GM18499 (cell line): ENCODE results near the gene ZNF583.

Experiments
- ATAC-seq: cut with Tn5 transposase; IDR thresholded peaks from one replicate; pipeline ENCODE4 v1.9.1; 2021; ENCODE audit warnings: moderate number of reproducible peaks; ENCODE audit not compliant: insufficient read depth, unreplicated experiment

ZNF583 gene

DNA sequence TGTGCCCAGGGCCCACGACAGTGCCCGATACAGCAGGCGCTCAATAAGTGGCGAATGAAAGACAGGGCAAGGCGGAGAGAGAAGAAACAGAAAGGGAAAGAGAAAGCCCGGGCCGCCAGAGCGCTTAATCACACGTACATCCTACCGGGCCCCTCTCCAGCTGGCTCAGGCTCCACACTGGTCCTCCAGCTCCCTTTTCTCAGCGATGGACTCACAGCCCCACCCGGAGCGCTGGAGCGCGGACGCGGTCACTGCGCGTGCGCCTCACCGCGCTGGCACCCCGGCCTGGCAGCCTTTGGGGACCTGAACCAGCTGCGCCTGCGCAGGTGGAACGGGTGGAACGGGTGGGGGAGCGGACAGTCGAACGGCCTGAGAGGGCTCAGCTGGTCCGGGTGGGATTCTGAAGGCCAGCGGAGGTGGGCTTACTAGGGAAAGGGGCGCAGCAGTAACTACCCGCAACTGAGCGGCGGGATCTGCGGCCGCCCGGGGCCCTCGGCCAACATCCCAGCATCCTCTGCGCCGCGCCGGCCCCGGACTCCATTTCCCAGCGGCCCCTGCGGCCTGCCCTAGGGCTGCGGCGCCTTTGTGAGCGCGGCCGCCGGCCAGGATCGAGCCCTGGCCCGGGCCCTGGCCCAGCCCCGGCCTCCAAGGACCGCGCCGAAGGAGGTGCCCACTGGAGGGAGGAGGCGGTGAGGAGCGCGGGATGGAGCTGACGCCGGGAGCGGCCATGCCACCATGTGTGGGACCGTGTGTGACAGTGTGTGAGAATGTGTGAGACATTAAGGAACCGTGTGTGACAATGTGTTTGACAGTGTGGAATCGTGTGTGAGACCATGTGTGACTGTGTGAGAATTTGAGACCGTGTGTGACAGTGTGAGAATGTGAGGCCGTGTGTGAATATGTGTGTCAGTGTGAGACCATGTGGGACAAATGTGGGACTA lies at the start of gene ZNF583:
Gene ZNF583 (plus strand): TSS at position 569 of the 941 bp plus-strand sequence. CDS start 2,783 bp downstream, outside the sequence.
- peak; percentile 47 for ATAC-seq

DNA sequence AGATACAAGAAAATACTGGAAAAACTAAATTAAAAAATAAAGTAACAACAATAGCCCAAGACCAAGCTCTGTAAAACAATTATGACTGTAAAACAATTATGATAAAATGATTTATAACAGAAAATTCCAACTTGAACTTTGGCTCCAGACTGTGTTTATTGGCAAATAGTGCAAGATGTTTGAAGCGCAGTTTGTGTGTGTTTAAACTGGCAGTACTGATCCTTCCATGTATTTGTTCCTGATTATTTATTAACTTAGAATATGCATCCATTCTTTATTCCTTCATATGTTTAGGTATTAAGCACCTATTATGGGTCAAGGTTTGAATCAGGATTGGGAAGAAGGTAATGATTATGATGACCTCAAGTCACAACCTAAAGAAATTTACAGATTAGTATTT lies 48.6 kb upstream of the ZNF583 start:
- ATAC-seq: no peak

DNA sequence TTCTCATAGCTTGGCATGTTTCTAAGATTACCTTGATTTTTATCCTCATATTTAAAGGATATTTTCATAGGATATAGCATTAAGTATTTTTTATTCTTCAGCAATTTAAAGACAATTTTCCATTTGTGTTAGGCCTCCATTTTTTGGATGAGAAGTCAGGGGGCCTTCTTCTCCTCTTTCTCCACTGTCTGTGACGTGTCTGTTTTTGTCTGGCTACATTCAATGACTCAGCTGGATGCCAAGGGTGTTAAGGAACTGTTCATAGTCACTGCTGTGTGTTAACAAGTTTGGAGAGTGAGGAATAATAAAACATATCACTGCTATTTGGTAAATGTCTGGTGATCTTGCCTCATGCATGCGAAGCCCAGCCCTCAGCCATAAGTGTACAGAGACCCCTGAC lies 47.2 kb upstream of the ZNF583 start:
- no peak for ATAC-seq

DNA sequence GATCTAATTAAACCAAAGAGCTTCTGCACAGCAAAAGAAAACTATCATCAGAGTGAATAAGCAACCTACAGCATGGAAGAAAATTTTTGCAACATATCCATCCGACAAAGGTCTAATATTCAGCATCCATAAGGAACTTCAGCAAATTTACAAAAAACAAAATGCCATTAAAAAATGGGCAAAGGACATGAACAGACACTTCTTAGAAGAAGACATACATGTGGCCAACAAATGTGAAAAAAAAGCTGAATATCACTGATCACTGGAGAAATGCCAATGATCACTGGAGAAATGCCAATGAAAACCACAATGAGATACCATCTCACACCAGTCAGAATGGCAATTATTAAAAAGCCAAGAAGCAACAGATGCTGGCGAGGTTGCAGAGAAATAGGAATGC lies 43.3 kb upstream of the ZNF583 start:
- ATAC-seq: no peak

DNA sequence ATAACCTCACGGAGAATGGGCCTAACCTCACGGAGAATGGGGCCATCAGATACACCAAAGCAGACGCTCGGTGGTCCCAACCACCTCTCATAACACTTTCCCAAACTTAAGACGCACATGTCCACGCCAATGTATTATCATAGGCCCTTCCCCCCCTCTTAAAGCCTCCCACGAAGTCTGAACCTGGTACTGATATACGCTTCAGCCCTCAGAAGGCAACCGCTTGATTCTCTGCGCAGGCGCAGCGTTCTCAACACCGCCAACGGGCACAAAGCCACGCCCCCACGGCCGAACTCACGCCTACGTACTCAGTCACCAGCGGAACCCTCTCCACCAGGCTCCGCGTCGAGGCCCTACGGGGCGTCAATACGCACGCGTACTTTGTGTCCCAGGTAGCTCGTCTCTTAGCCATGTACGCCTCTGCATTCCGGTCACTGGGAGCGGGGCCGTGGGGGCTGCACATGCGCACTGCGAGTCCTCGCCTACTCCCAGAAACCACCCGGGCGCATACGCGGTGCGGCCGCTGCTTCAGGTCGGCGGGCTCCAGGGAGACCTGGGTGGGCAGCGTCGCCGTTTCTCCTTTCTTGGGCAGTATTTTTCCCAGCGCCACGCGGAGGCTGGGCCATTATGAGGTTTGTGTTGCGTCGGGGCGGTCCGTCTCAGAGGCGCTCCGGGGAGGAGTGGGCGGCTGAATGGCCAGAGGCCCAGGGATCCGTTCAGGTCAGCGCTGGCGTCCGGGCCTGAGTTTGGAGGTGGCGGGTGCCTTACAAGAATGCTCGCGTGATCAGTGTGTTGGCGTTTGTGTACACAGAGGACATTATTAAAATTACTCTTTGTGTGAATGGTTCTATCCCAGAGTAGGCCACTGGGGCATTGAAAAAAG lies 36.1 kb upstream of the ZNF583 start:
- ATAC-seq: no peak

DNA sequence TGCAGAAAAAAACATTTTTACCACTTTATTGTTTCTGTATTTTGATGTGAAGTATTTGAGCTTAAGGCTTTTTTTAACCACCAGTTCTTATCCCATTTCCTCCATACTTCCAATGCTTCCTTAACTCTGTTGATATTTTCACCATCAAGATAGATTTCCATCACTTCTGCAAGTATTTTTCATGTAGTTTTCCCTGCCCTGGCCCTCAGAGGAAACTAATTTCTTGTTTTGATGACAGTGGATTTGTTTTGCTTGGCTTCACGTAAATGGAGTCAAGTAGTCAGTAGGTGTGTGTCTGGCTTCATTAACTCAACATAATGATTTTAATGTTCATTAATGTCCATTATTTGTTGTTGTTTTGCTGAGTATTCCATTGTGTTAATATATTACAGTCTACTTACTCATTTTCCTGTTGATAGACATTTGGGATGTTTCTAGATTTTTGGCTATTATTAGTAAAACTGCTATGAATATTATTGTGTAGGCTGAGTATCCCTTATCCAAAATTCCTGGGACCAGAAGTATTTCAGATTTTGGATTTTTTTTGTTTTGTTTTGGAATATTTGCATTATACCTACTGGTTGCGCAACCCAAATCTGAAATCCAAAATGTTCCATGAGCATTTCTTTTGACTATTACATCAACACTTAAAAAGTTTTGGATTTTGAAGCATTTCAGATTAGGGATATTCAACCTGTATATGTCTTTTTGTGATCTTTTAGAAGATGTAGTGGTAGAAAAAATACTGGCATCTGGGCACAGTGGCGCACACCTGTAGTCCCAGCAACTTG lies 34.1 kb upstream of the ZNF583 start:
- no peak for ATAC-seq

DNA sequence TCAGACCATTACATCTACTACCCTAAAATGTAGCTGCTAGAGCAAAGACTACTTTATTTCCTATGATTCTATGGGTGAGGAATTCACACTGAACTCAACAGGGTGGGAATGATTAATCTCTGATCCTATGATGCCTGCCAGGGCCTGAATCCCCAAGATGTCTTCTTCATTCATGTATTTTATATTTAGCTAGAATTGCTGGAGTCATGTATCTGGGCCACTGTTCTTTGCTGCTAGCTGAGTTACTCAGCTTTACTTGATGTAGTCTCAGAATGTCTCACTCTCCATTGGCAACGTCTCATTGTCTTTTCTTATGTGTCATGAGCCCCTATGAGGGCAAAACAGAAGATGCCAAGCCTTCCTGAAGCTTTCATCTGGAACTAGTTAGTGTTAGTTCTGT lies 31.9 kb upstream of the ZNF583 start:
- ATAC-seq: no peak

DNA sequence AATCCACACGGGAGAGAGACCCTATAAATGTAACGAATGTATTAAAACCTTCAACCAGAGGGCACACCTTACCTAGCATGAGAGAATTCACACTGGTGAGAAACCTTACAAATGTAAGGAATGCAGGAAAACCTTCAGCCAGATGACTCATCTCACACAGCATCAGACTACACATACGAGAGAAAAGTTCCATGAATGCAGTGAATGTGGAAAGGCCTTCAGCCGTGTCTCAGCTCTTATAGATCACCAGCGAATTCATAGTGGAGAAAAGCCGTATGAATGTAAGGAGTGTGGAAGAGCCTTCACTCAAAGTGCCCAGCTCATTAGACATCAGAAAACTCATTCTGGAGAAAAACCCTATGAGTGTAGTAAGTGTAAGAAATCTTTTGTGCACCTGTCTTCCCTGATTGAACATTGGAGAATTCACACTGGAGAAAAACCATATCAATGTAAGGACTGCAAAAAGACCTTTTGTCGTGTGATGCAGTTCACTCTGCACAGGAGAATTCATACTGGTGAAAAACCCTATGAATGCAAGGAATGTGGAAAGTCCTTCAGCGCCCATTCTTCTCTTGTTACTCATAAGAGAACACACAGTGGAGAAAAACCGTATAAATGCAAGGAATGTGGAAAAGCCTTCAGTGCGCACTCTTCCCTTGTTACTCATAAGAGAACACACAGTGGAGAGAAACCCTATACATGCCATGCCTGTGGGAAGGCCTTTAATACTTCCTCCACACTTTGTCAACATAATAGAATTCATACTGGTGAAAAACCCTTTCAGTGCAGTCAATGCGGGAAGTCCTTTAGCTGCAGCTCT lies 26.8 kb upstream of the ZNF583 start:
- ATAC-seq: no peak

DNA sequence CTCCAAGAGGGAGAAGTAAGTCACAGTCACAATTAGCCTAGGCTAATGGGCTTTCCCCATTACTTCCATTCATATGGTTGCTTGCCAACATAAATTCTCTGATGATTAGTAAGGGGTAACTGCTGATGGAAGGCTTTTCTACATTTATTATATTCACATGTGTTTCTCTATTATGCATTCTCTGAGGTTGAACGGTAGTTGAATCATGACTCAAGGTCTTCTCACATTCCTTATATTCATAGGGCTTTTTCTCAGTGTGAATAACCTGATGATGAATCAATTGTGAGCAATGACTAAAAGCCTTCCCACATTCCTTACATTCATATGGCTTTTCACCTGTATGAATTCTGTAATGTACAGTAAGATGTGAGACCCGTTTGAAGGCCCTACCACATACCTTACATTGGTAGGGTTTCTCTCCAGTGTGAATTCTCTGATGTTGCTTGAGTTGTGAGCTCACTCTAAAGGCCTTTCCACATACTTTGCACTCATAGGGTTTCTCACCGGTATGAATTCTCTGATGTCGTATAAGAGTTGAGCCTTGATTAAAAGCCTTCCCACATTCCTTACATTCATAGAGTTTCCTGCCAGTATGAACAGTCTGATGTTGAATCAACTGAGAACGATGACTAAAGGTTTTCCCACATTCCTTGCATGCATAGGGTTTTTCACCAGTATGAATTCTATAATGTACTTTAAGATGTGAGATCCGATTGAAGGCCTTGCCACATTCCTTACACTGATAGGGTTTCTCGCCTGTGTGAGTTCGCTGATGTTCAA lies 20.1 kb upstream of the ZNF583 start:
- no peak for ATAC-seq

DNA sequence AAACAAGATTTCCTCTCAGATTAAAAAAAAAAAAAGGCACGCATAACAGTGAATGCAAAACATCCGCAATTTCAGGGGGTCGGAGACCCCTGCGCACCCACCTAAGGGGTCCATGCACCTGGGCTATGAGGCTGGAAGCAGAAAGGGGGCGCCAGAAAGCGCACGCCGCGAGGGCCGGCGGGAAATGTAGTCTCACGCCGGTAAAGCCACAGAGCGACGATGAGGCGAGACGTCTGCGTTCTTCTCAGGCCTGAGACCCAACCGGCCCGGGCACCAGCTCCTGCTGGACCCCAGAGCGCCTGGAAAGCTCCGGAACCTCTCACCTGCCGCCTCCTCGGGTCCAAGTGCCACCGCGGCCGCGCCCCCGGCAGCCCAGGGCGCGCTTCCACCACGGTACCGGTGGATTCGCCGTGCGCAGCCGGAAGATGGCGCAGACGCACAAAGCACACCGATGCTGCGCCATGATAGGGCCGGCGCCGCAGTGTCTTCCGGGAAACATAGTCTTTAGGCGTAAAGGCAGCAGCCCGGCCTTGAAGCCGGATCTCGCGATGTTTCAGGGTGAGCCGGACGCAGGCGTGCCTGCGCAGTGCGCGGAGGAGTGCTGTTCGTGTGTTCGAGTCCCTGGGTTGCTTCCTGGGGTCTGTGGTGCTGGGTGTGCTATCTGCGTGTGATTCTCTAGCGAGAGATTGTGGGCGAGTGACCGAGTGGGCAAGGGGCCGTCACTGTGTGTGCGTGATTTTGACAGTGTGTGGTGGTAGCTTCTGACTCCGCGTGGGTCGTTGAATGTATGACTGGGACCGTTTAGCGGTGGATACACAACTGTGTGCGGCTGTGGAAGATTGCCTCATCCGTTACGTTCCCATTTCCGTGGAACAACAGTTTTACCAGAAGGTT lies 10.8 kb upstream of the ZNF583 start, which contains the start of gene ZNF582:
Gene ZNF582 (minus strand): TSS at position 416 of the 894 bp plus-strand sequence. CDS start 1,782 bp downstream, outside the sequence.
- peak; percentile 80 for ATAC-seq

DNA sequence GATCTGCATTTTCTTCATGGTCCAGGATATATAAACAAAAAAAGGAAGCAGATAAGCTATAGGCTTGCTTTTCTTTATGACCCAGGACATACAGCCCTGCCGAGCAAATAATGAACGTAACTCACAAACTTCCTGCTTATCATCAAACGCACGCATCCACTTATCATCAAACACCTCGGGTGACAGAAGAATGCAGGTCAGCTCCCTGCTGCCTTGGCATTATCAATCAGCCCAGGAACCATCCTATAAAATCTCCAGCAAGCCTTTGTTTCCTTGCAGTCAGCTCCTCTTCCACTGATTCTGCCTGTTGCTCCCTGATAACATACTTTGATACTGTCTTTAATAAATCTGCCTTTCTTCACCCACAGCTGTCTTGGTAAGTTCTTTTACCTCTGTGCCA lies 5.3 kb upstream of the ZNF583 start:
- ATAC-seq: no peak

DNA sequence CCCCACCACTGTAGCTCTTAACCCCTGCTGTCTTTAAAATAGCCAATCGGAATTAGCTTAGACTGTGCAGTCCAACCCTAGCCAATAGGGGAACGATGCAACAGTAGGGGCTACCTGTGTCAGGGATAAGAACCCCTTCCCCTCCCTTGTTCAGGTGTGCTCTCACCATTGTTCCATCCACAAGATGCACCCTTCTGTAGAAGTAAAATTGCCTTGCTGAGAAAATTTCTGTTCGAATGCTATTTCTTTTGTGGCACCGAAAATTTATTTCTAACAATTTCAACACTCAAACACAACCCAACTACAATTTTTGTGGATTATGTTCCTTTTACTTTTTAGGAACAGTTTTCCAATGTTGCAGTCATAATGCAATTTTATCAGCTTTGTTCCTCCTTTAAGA lies 3.6 kb upstream of the ZNF583 start:
- ATAC-seq: no peak

DNA sequence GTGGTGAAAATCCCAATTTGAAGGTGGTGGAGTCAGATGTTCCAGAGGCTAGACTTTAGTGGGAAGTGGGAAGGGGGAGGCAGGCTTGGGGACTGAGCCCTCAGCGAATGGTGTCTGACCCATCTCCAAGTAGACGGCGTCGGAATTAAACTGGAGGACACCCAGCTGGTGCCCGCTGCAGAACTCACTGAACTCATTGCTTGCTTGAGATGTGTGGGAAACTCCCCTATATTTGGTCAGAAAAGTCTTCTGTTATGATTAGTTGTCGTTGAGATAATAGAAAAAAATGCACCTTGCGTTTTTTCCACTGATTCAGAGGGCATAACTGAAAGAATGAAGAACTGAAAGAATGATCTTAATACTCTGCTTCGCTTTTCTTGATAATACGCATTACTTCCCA lies 871 bp upstream of the ZNF583 start:
- peak; percentile 23 for ATAC-seq

DNA sequence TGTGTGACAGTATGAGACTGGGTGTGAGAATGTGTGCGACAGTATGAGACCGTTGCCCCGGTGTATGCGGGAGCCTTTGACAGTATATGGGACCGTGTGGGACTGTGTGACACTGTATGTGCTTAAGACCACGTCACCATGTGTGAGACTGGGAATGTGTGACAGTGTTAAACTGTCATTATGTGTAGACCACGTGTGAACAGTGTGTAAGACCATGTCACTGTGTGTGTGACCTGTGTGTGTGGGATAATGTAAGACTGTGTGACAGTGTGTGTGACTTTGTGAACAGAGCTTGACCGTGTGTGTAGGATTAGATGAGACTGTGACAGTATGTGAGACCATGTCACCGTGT lies 549 bp downstream of the ZNF583 start:
- ATAC-seq: no peak

DNA sequence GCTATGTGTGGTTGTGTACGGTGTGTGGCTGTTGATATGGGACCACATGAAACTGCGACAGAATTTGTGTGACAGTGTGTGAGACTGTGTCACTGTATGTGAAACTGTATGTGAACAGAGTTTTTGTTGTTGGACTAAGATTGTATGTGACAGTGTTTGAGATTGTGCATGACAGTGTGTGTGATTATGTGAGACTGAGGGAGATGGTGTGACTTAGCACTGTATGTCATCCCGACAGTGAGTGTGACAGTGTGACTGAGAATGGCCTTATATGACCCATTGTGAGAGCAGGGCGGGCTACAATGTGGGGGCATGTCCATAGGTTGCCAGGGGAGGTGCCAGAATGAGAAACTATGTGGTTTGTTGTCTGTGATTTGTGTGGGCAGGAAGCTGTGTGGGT lies 930 bp downstream of the ZNF583 start:
- ATAC-seq: no peak

DNA sequence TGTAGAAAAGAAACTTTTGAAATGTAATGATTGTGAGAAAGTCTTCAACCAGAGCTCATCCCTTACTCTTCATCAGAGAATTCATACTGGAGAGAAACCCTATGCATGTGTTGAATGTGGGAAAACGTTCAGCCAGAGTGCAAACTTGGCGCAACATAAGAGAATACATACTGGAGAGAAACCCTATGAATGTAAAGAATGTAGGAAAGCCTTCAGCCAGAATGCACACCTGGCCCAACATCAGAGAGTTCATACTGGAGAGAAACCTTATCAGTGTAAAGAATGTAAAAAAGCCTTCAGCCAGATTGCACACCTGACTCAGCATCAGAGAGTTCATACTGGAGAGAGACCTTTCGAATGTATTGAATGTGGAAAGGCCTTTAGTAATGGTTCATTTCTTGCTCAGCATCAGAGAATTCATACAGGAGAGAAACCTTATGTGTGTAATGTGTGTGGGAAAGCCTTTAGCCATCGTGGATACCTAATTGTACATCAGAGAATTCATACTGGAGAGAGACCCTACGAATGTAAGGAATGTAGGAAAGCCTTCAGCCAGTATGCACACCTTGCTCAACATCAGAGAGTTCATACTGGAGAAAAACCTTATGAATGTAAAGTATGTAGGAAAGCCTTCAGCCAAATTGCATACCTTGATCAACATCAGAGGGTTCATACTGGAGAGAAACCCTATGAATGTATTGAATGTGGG lies 19.3 kb downstream of the ZNF583 start:
- ATAC-seq: no peak

DNA sequence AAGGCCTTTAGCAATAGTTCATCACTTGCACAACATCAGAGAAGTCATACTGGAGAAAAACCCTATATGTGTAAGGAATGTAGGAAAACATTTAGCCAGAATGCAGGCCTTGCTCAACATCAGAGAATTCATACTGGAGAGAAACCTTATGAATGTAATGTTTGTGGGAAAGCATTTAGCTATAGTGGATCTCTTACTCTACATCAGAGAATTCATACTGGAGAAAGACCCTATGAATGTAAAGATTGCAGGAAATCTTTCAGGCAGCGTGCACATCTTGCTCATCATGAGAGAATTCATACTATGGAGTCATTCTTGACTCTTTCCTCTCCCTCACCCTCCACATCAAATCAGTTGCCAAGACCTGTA lies 19.8 kb downstream of the ZNF583 start:
- no peak for ATAC-seq
